ENCODE measurements around the gene KCNIP1.

The KCNIP1 gene

GRCh38 chr5:170576602-170577535 lies 73.0 kb downstream of the KCNIP1 start:
- Histone ChIP-seq H3K9me3 (ENCODE audit: control insufficient read depth, insufficient read depth, low read length) (no peaks in the 10 kb centered on the region), H3K4me1 (ENCODE audit: control insufficient read depth, insufficient read depth, low read length) (no peaks in the 10 kb centered on the region), H3K9ac (ENCODE audit: low read depth, low read length) (no peak overlapping the region), H3K36me3 (ENCODE audit: control insufficient read depth, insufficient read depth, low read length) (no peaks in the 10 kb centered on the region), H3K27me3 (ENCODE audit: control insufficient read depth, insufficient read depth, low read length) (no peaks in the 10 kb centered on the region), H3K4me3 (ENCODE audit: low read depth, low read length) (no peak overlapping the region)

- Histone ChIP-seq H3K9me3 (ENCODE audit: control insufficient read depth, insufficient read depth, low read length) (no peaks in the 10 kb centered on the region), H3K36me3 (ENCODE audit: control insufficient read depth, insufficient read depth, low read length) (no peaks in the 10 kb centered on the region), H3K4me3 (ENCODE audit: low read depth, low read length) (no peak overlapping the region), H3K9ac (ENCODE audit: low read depth, low read length) (no peak overlapping the region), H3K4me1 (ENCODE audit: control insufficient read depth, insufficient read depth, low read length) (no peaks in the 10 kb centered on the region), H3K27me3 (ENCODE audit: control insufficient read depth, insufficient read depth, low read length) (no peaks in the 10 kb centered on the region)
These were observed 75.8 kb downstream of the KCNIP1 start for GRCh38 chr5:170579601-170580000.

GRCh38 chr5:170581211-170581610 lies 77.4 kb downstream of the KCNIP1 start:
- Histone ChIP-seq H3K27me3 (ENCODE audit: control insufficient read depth, insufficient read depth, low read length) (no peaks in the 10 kb centered on the region), H3K36me3 (ENCODE audit: control insufficient read depth, insufficient read depth, low read length) (no peaks in the 10 kb centered on the region), H3K9ac (ENCODE audit: low read depth, low read length) (no peak overlapping the region), H3K4me1 (ENCODE audit: control insufficient read depth, insufficient read depth, low read length) (no peaks in the 10 kb centered on the region), H3K9me3 (ENCODE audit: control insufficient read depth, insufficient read depth, low read length) (no peaks in the 10 kb centered on the region), H3K4me3 (ENCODE audit: low read depth, low read length) (no peak overlapping the region)

GRCh38 chr5:170582644-170583330 lies 79.0 kb downstream of the KCNIP1 start:
- H3K9ac ChIP-seq (ENCODE audit: low read depth, low read length), result no peak overlapping the region
- H3K27me3 ChIP-seq (ENCODE audit: control insufficient read depth, insufficient read depth, low read length), result no peaks in the 10 kb centered on the region
- H3K36me3 ChIP-seq (ENCODE audit: control insufficient read depth, insufficient read depth, low read length), result no peaks in the 10 kb centered on the region
- no peaks in the 10 kb centered on the region for H3K4me1 ChIP-seq (ENCODE audit: control insufficient read depth, insufficient read depth, low read length)
- no peak overlapping the region for H3K4me3 ChIP-seq (ENCODE audit: low read depth, low read length)
- H3K9me3 ChIP-seq (ENCODE audit: control insufficient read depth, insufficient read depth, low read length), result no peaks in the 10 kb centered on the region

GRCh38 chr5:170584003-170584402 lies 80.2 kb downstream of the KCNIP1 start:
- no peaks in the 10 kb centered on the region for H3K4me1 ChIP-seq (ENCODE audit: control insufficient read depth, insufficient read depth, low read length)
- no peak overlapping the region for H3K4me3 ChIP-seq (ENCODE audit: low read depth, low read length)
- no peaks in the 10 kb centered on the region for H3K9me3 ChIP-seq (ENCODE audit: control insufficient read depth, insufficient read depth, low read length)
- H3K27me3 ChIP-seq (ENCODE audit: control insufficient read depth, insufficient read depth, low read length), result no peaks in the 10 kb centered on the region
- H3K9ac ChIP-seq (ENCODE audit: low read depth, low read length), result no peak overlapping the region
- H3K36me3 ChIP-seq (ENCODE audit: control insufficient read depth, insufficient read depth, low read length), result no peaks in the 10 kb centered on the region

GRCh38 chr5:170584450-170585058 lies 80.7 kb downstream of the KCNIP1 start:
- Histone ChIP-seq H3K27me3 (ENCODE audit: control insufficient read depth, insufficient read depth, low read length) (no peaks in the 10 kb centered on the region), H3K9me3 (ENCODE audit: control insufficient read depth, insufficient read depth, low read length) (no peaks in the 10 kb centered on the region), H3K36me3 (ENCODE audit: control insufficient read depth, insufficient read depth, low read length) (no peaks in the 10 kb centered on the region), H3K9ac (ENCODE audit: low read depth, low read length) (no peak overlapping the region), H3K4me1 (ENCODE audit: control insufficient read depth, insufficient read depth, low read length) (no peaks in the 10 kb centered on the region), H3K4me3 (ENCODE audit: low read depth, low read length) (no peak overlapping the region)

- Histone ChIP-seq H3K4me3 (ENCODE audit: low read depth, low read length) (no peak overlapping the region), H3K4me1 (ENCODE audit: control insufficient read depth, insufficient read depth, low read length) (no peaks in the 10 kb centered on the region), H3K36me3 (ENCODE audit: control insufficient read depth, insufficient read depth, low read length) (no peaks in the 10 kb centered on the region), H3K9ac (ENCODE audit: low read depth, low read length) (no peak overlapping the region), H3K27me3 (ENCODE audit: control insufficient read depth, insufficient read depth, low read length) (no peaks in the 10 kb centered on the region), H3K9me3 (ENCODE audit: control insufficient read depth, insufficient read depth, low read length) (no peaks in the 10 kb centered on the region)
These were observed 81.6 kb downstream of the KCNIP1 start for GRCh38 chr5:170585273-170585948.

- Histone ChIP-seq H3K36me3 (ENCODE audit: control insufficient read depth, insufficient read depth, low read length) (no peaks in the 10 kb centered on the region), H3K9ac (ENCODE audit: low read depth, low read length) (no peak overlapping the region), H3K4me1 (ENCODE audit: control insufficient read depth, insufficient read depth, low read length) (no peaks in the 10 kb centered on the region), H3K9me3 (ENCODE audit: control insufficient read depth, insufficient read depth, low read length) (no peaks in the 10 kb centered on the region), H3K4me3 (ENCODE audit: low read depth, low read length) (no peak overlapping the region), H3K27me3 (ENCODE audit: control insufficient read depth, insufficient read depth, low read length) (no peaks in the 10 kb centered on the region)
These were observed 84.0 kb downstream of the KCNIP1 start for GRCh38 chr5:170587808-170588207.

GRCh38 chr5:170589643-170590042 lies 85.8 kb downstream of the KCNIP1 start:
- H3K27me3 ChIP-seq (ENCODE audit: control insufficient read depth, insufficient read depth, low read length), result no peaks in the 10 kb centered on the region
- H3K9me3 ChIP-seq (ENCODE audit: control insufficient read depth, insufficient read depth, low read length), result no peaks in the 10 kb centered on the region
- no peak overlapping the region for H3K4me3 ChIP-seq (ENCODE audit: low read depth, low read length)
- no peaks in the 10 kb centered on the region for H3K36me3 ChIP-seq (ENCODE audit: control insufficient read depth, insufficient read depth, low read length)
- H3K4me1 ChIP-seq (ENCODE audit: control insufficient read depth, insufficient read depth, low read length), result no peaks in the 10 kb centered on the region
- H3K9ac ChIP-seq (ENCODE audit: low read depth, low read length), result no peak overlapping the region

GRCh38 chr5:170590566-170590965 lies 86.7 kb downstream of the KCNIP1 start:
- Histone ChIP-seq H3K36me3 (ENCODE audit: control insufficient read depth, insufficient read depth, low read length) (no peaks in the 10 kb centered on the region), H3K4me1 (ENCODE audit: control insufficient read depth, insufficient read depth, low read length) (no peaks in the 10 kb centered on the region), H3K4me3 (ENCODE audit: low read depth, low read length) (no peak overlapping the region), H3K9me3 (ENCODE audit: control insufficient read depth, insufficient read depth, low read length) (no peaks in the 10 kb centered on the region), H3K9ac (ENCODE audit: low read depth, low read length) (no peak overlapping the region), H3K27me3 (ENCODE audit: control insufficient read depth, insufficient read depth, low read length) (no peaks in the 10 kb centered on the region)

- H3K4me1 ChIP-seq (ENCODE audit: control insufficient read depth, insufficient read depth, low read length), result no peaks in the 10 kb centered on the region
- no peaks in the 10 kb centered on the region for H3K36me3 ChIP-seq (ENCODE audit: control insufficient read depth, insufficient read depth, low read length)
- H3K9me3 ChIP-seq (ENCODE audit: control insufficient read depth, insufficient read depth, low read length), result no peaks in the 10 kb centered on the region
- no peak overlapping the region for H3K4me3 ChIP-seq (ENCODE audit: low read depth, low read length)
- H3K27me3 ChIP-seq (ENCODE audit: control insufficient read depth, insufficient read depth, low read length), result no peaks in the 10 kb centered on the region
- no peak overlapping the region for H3K9ac ChIP-seq (ENCODE audit: low read depth, low read length)
These were observed 87.2 kb downstream of the KCNIP1 start for GRCh38 chr5:170591054-170591453.
